HUES64 (cell line): ENCODE data around the gene GOLT1A.

Experiments used
- H3K27ac ChIP-seq: 2 replicates; pipeline ENCODE4 v1.7.0; 2013; ENCODE audit warnings: low read depth, low read length, inconsistent platforms
- H3K27me3 ChIP-seq: 2 replicates; pipeline ENCODE4 v1.6.1; 2013; ENCODE audit warnings: mild to moderate bottlenecking, low read length; ENCODE audit not compliant: insufficient read depth
- H3K36me3 ChIP-seq: 2 replicates; pipeline ENCODE4 v1.6.1; 2013; ENCODE audit warnings: mild to moderate bottlenecking, low read length; ENCODE audit not compliant: insufficient read depth
- H3K4me1 ChIP-seq: 2 replicates; pipeline ENCODE4 v1.6.1; 2013; ENCODE audit warnings: mild to moderate bottlenecking, low read length, moderate library complexity; ENCODE audit not compliant: insufficient read depth
- H3K4me3 ChIP-seq: 2 replicates; pipeline ENCODE4 v1.5.1; 2013; ENCODE audit warnings: mild to moderate bottlenecking, low read length, moderate library complexity
- H3K9ac ChIP-seq: 2 replicates; pipeline ENCODE4 v1.6.1; 2013; ENCODE audit warnings: mild to moderate bottlenecking, low read depth, low read length
- H3K9me3 ChIP-seq: 2 replicates; pipeline ENCODE4 v1.6.1; 2013; ENCODE audit warnings: low read depth, low read length; ENCODE audit not compliant: insufficient read depth
- WGBS: fragments of 150-250, 120-280 bp; methylation state at CpG from one replicate; pipeline ENCODE4 v1.1.7; 2013; ENCODE audit warnings: missing lambda C conversion rate; 5-methylcytosine and 5-hydroxymethylcytosine counted together

Gene GOLT1A

GRCh38 chr1:204225841-204226735 is 12.3 kb upstream of the GOLT1A start:
- Histone ChIP-seq H3K9me3 (no peaks in the 10 kb centered on the region), H3K4me3 (no peak overlapping the region), H3K27ac (no peak overlapping the region), H3K36me3 (no peaks in the 10 kb centered on the region), H3K4me1 (no peaks in the 10 kb centered on the region), H3K27me3 (no peaks in the 10 kb centered on the region), H3K9ac (no peak overlapping the region)
- 94% methylated on average over 16 of the region's 16 CpGs for WGBS

DNA sequence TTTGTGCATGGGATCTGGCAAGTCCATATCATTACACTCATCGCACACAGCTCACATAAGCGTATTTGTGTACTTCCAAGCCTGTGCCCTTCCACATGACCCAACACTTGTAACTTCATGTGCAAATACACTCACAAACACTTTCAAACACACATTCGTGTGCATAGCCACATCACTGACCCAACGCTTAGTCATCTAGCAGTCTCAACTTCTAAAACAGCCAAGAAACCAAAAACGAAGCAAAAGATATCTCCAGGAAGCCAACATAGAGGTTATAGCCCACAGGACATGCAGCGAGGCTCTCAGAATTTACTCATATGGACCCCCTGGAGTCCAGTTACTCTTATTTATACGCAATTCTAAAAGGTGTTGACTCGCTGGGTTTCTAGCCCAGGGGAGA is 10.9 kb upstream of the GOLT1A start:
- H3K4me3 ChIP-seq: no peak overlapping the region
- H3K4me1 ChIP-seq: no peaks in the 10 kb centered on the region
- no peaks in the 10 kb centered on the region for H3K36me3 ChIP-seq
- no peaks in the 10 kb centered on the region for H3K9me3 ChIP-seq
- H3K27ac ChIP-seq: no peak overlapping the region
- H3K9ac ChIP-seq: no peak overlapping the region
- no peaks in the 10 kb centered on the region for H3K27me3 ChIP-seq
- 75% methylated on average over 8 of the region's 8 CpGs for WGBS

GRCh38 chr1:204223129-204223860 is 9.5 kb upstream of the GOLT1A start:
- WGBS: 90% methylated on average over 17 of the region's 17 CpGs
- Histone ChIP-seq H3K4me1 (no peaks in the 10 kb centered on the region), H3K9me3 (no peaks in the 10 kb centered on the region), H3K27ac (no peak overlapping the region), H3K27me3 (no peaks in the 10 kb centered on the region), H3K36me3 (no peaks in the 10 kb centered on the region), H3K4me3 (no peak overlapping the region), H3K9ac (no peak overlapping the region)

DNA sequence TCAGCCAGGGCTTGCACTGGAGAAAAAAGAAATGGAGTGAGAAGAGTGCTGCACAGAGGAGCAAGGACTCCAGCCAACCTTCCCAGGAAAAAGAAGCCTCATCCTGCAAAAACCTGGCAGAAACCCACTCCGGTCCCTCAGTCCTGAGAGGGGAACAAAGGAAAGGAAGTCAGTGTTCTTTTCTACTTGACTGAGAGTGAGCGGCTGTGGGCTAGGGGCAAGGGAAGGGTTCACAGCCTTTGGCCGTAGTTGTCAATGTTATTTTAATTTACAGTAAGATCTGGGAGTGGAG is 8.9 kb upstream of the GOLT1A start:
- H3K4me1 ChIP-seq: no peaks in the 10 kb centered on the region
- 94% methylated on average over 3 of the region's 3 CpGs for WGBS
- no peak overlapping the region for H3K27ac ChIP-seq
- H3K9ac ChIP-seq: no peak overlapping the region
- H3K36me3 ChIP-seq: no peaks in the 10 kb centered on the region
- no peaks in the 10 kb centered on the region for H3K9me3 ChIP-seq
- H3K27me3 ChIP-seq: no peaks in the 10 kb centered on the region
- H3K4me3 ChIP-seq: no peak overlapping the region

GRCh38 chr1:204222006-204222763 is 8.4 kb upstream of the GOLT1A start:
- Histone ChIP-seq H3K9me3 (no peaks in the 10 kb centered on the region), H3K9ac (no peak overlapping the region), H3K36me3 (no peaks in the 10 kb centered on the region), H3K4me3 (no peak overlapping the region), H3K27ac (no peak overlapping the region), H3K4me1 (no peaks in the 10 kb centered on the region), H3K27me3 (no peaks in the 10 kb centered on the region)
- 93% methylated on average over 8 of the region's 8 CpGs for WGBS

DNA sequence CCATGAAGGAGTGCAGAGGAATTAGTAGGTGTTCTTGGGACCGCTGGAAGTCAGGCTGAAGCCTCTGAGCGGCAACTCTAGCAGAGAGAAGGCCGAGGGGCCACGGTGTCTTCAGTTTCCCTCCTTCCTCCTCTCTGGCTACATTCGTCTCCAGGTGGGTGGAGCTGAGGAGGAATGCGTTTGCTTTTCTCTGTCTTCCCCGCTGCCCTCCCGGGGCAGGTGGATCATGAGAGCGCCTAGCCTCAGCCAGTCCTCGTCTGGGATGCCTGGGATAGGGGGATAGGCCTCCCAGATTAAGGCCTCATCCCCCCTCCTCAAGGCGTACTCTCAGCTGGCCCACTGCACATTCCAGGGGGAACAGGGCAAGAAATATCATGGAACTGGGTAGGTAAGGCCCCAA is 7.5 kb upstream of the GOLT1A start:
- Histone ChIP-seq H3K9ac (no peak overlapping the region), H3K27me3 (no peaks in the 10 kb centered on the region), H3K4me1 (no peaks in the 10 kb centered on the region), H3K36me3 (no peaks in the 10 kb centered on the region), H3K9me3 (no peaks in the 10 kb centered on the region), H3K27ac (no peak overlapping the region), H3K4me3 (no peak overlapping the region)
- 71% methylated on average over 8 of the region's 11 CpGs for WGBS

GRCh38 chr1:204219971-204220616 is 6.3 kb upstream of the GOLT1A start:
- Histone ChIP-seq H3K9ac (no peak overlapping the region), H3K27ac (no peak overlapping the region), H3K9me3 (no peaks in the 10 kb centered on the region), H3K27me3 (no peaks in the 10 kb centered on the region), H3K36me3 (no peaks in the 10 kb centered on the region), H3K4me3 (no peak overlapping the region), H3K4me1 (no peaks in the 10 kb centered on the region)
- WGBS: 91% methylated on average over 10 of the region's 10 CpGs

DNA sequence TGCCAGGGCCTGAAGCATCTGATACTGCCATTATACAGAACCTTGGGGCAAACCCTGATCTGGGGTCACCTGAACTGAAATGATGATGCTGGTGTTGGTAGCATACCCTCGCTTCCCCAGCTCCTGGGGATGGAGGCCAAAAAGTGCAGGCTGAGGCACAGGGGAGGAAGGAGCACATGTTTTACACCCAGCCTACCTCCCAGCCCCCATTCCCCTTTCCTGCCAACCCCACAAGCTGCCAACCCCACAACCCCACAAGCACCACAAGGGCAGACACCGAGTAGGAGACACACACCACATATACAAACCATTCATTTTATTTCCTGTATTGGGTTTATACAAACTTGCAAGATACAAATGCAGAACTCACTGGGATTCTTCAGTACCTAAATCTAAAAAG is 4.8 kb upstream of the GOLT1A start:
- Histone ChIP-seq H3K4me3 (no peak overlapping the region), H3K9me3 (no peaks in the 10 kb centered on the region), H3K27me3 (no peaks in the 10 kb centered on the region), H3K4me1 (no peaks in the 10 kb centered on the region), H3K36me3 (no peaks in the 10 kb centered on the region), H3K27ac (no peak overlapping the region), H3K9ac (no peak overlapping the region)
- 87% methylated on average over 2 of the region's 2 CpGs for WGBS

GRCh38 chr1:204217648-204218000 is 3.8 kb upstream of the GOLT1A start:
- Histone ChIP-seq H3K4me1 (no peaks in the 10 kb centered on the region), H3K27ac (no peak overlapping the region), H3K9ac (no peak overlapping the region), H3K4me3 (no peak overlapping the region), H3K36me3 (no peaks in the 10 kb centered on the region), H3K27me3 (0 out of 2 replicates have a peak, but pooled peaks cover 5% of the 10 kb centered on the region), H3K9me3 (no peaks in the 10 kb centered on the region)
- WGBS: 79% methylated on average over 4 of the region's 4 CpGs

DNA sequence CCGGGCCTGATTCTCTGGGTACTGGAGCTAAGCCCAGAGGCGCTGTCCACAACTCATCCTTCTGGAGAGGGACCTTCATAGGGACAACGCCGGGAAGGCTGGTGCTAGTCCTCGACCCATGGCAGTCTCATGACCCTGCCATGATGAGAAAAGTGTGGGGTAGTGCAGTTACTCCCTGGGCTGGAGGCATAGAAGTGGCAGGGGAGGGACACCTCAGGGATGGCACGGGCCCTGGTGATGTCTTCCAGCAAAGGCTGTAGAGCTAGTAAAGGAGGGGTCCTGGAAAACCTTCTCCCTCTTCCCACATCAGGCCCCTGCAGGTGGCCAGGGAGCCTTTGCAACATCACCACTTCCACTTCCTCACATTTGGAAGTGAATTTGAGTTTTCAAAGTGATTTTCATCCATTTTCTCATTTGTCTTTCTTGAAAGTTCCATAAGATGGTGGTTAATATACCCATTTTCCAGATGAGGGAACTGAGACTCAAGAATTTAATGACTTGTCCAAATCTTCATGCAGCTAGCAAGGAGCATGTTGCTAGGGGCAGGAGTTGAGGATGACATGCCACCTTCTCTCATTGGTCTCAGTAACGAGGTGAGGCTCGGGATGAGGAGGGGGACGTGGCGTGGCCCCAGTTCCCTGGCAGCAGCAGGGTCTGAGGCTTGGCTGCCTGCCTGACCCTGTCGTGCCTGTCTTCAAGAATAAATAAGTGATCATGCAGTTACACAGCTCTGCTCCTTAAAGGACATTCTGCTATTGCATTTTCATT is 3.3 kb upstream of the GOLT1A start:
- 0 out of 2 replicates have a peak, but pooled peaks cover 6% of the 10 kb centered on the region for H3K27me3 ChIP-seq
- H3K36me3 ChIP-seq: no peaks in the 10 kb centered on the region
- H3K4me3 ChIP-seq: no peak overlapping the region
- H3K9me3 ChIP-seq: no peaks in the 10 kb centered on the region
- no peak overlapping the region for H3K27ac ChIP-seq
- no peak overlapping the region for H3K9ac ChIP-seq
- no peaks in the 10 kb centered on the region for H3K4me1 ChIP-seq
- 89% methylated on average over 11 of the region's 11 CpGs for WGBS
